Stimulated activated CD8-positive, alpha-beta memory T cell treated with anti-CD3 and anti-CD28 coated beads, Interleukin-15, amount 100 ng/mL, for 24 hours (primary cell): ENCODE measurements around the gene ARHGAP23.
"Not testable (repeated sequence)": the region's sequence is repeated elsewhere in the genome, so short reads cannot be mapped to it uniquely, and the experiment has no call there.

Source experiments
- DNase-seq: peaks from one replicate; pipeline ENCODE4 v3.0.0-alpha.2; 2020; ENCODE audit warnings: low read depth

ARHGAP23 gene

GRCh38 chr17:38530856-38531255, 102.6 kb downstream of the ARHGAP23 start:
- not testable (repeated sequence) for DNase-seq

- not testable (repeated sequence) for DNase-seq
These were observed 103.5 kb downstream of the ARHGAP23 start for GRCh38 chr17:38531761-38532160.

- DNase-seq = no peak
These were observed 104.2 kb downstream of the ARHGAP23 start for GRCh38 chr17:38532451-38532850.

GRCh38 chr17:38533241-38533640, 105.0 kb downstream of the ARHGAP23 start:
- no peak for DNase-seq

GRCh38 chr17:38533866-38534497, 105.7 kb downstream of the ARHGAP23 start:
- no peak for DNase-seq

- DNase-seq = no peak
These were observed 106.2 kb downstream of the ARHGAP23 start for GRCh38 chr17:38534498-38534885.

GRCh38 chr17:38535886-38536285, 107.6 kb downstream of the ARHGAP23 start:
- DNase-seq = no peak

GRCh38 chr17:38536661-38537060, 108.4 kb downstream of the ARHGAP23 start:
- no peak for DNase-seq

GRCh38 chr17:38538906-38539305, 110.6 kb downstream of the ARHGAP23 start:
- no peak for DNase-seq

GRCh38 chr17:38539386-38539785, 111.1 kb downstream of the ARHGAP23 start:
- no peak for DNase-seq

GRCh38 chr17:38540514-38541045, 112.3 kb downstream of the ARHGAP23 start:
- no peak for DNase-seq

GRCh38 chr17:38541281-38541680, 113.0 kb downstream of the ARHGAP23 start:
- DNase-seq = no peak

GRCh38 chr17:38542286-38542685, 114.0 kb downstream of the ARHGAP23 start:
- DNase-seq = no peak

- no peak for DNase-seq
These were observed 115.3 kb downstream of the ARHGAP23 start for GRCh38 chr17:38543403-38544174.

GRCh38 chr17:38544175-38544838, 116.0 kb downstream of the ARHGAP23 start:
- DNase-seq = no peak

GRCh38 chr17:38544839-38545209, 116.6 kb downstream of the ARHGAP23 start:
- no peak for DNase-seq

- DNase-seq = no peak
These were observed 117.4 kb downstream of the ARHGAP23 start for GRCh38 chr17:38545531-38546225.

- no peak for DNase-seq
These were observed 118.1 kb downstream of the ARHGAP23 start for GRCh38 chr17:38546396-38546795.

GRCh38 chr17:38547444-38547843, 119.2 kb downstream of the ARHGAP23 start:
- DNase-seq = no peak

GRCh38 chr17:38549285-38549684, 121.0 kb downstream of the ARHGAP23 start:
- no peak for DNase-seq

GRCh38 chr17:38550661-38551060, 122.4 kb downstream of the ARHGAP23 start:
- DNase-seq = no peak

GRCh38 chr17:38551121-38551520, 122.9 kb downstream of the ARHGAP23 start:
- no peak for DNase-seq
